GM19193 (cell line): ENCODE measurements around the gene UMODL1.

ENCODE experiments used
- POLR2A ChIP-seq: IDR thresholded peaks from 4 replicates; pipeline ENCODE4 v1.6.1; 2011; ENCODE audit not compliant: insufficient read depth, insufficient read length; ENCODE audit errors: extremely low read depth

UMODL1 gene

DNA sequence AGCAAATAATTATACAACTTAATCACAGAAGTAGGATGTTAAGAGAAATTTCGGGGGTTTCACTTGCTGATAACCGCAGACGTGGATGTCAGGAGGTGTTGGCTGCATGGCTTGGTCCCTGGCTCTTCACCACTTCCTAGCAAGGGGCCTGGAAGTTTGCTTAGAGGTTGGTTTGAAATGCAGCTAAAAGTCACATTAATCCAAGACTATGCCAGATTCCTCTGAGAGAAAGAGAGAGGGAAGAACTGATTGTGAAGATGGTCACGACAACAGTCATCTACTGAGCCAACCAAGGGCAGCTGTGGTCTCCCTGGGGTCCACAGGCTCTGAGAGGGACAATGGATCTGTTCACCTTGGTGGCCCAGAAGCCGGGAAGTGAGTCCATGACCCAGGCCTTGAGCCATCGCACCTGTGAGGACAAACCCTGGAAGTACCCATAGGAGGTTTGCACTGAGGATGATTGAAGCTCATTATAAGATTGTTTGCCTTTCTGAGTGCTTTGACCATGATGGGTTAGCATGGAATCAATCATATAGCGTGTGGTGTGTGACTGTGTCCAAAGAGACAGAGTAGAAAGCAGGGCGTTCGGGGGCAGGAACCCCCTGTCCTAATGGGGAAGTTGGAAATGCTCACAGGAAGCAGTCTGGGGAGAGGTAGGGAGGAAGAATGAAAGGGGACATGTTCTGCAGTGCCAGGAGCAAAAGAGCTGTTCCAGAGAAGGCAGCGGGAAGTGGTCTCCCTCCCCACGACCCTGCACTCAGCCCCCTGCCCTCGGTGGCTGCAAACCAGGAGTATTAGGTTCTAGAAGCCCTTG, 47.1 kb downstream of the UMODL1 start:
- TF ChIP-seq POLR2A, result no peak

DNA sequence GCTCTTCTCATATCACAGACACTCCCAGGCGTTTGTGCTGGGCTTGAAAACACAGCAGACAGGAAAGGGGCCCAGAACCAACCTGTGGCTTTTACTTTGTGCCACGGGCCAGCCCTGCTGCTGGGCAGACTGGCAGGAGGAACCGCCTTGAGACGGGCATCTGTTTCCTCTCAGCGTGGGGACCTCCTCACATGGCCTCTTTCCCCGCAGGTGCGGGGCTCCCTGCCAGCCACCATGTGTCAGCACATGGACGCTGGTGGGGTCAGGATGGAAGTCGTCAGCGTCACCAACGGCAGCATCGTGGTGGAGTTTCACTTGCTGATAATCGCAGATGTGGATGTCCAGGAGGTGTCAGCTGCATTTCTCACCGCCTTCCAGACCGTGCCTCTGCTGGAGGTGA, 47.8 kb downstream of the UMODL1 start:
- no peak for TF ChIP-seq POLR2A

DNA sequence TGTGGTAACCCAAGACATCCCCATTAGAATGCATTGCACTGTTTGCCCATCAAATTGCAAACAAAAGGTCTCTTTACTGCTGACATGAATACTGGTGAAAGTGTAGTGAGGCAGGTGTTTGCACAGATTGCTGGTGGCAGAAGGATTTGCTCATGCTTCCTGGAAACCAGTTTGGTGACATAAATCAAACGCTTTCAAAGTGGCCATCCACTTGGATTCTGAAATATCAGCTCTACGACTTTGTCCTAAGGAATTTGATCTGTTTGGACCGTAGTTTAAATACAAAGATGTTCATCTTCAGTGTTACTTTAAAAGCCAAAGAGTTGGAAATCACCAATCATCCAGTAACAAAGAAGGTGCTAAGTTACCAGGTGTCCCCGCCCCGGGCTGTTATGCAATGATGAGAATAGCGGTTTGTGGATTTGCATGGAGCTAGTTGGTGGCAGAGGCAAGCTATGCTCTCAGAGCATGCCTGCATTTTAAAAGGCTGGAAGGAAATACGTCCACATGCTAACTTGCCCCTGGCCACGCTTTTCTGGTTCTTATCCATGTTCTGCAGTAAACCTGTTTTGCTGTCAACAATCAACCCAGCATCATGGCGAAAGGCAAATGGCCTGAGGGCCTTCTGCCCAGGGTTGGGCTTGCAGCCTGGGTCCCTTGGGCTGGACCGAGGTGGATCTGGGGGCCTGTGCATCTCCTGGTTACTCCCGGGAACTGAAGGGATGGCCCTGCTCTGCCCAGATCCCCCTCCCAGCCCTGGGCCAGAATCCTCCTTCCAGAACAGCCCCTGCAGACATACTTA, 49.2 kb downstream of the UMODL1 start:
- no peak for TF ChIP-seq POLR2A

DNA sequence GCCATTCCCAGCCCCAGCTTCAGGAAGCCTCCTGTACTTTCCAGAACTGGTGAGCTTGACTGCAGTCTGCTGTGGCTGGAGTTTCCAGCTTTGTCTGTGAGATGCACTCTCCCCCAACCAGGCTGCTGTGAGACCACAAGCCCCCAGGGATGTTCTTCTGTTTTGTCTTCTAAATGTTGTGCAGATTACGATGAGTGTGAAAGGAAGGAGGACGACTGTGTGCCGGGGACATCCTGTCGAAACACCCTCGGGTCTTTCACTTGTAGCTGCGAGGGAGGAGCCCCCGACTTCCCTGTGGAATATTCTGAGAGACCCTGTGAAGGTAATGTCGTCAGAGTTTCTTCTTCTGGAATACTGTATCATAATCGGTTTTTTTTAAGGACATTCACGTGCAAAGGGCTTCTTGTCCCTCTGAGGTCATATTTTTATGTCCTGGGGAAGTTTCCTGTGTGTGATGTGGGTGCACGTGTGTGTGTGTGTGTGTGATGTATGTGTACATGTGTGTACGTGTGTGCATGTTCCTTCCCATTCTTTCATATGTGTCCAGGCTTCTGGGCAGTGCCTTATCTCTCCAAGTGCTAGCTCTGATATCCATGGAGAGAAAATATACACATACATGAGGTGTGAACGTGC, 49.9 kb downstream of the UMODL1 start:
- TF ChIP-seq POLR2A, result no peak

DNA sequence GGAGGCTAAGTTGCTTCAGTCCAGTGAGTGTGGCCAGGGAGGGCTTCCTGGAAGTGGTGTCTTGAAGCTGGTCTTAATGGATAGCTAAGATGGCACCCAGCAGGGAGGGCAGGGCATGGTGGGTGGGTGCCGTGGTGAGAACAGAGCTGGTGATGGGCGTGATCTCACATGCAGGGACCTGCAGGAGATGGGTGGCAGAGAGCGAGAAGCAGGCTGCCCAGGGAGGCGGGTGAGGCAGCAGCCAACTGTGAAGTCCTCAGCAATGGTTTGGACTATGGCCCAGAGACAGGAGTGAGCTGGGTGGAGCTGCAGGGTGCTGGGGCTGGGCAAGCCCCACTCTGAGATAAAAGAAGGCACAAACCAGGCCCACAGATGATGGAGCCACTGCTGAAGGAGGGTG, 50.7 kb downstream of the UMODL1 start:
- TF ChIP-seq POLR2A, result no peak

DNA sequence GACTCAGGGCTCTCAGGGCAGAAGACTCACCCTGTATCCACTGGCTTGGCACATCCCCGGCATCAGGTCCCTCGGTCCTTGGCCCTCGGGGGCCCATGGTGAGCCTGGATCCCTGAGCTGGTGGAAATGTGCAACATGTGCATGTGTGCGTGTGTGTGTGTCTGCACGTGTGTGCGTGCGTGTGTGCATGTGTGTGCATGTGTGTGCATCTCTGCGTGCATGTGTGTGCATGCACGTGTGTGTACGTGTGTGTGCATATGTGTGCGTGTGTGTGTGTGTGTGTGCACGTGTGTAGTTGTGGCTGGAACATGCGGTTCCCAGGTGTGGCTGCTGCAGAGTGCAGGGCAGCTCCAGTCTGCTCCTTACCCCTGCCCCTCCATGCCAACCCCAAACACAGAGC, 51.3 kb downstream of the UMODL1 start:
- TF ChIP-seq POLR2A, result no peak

DNA sequence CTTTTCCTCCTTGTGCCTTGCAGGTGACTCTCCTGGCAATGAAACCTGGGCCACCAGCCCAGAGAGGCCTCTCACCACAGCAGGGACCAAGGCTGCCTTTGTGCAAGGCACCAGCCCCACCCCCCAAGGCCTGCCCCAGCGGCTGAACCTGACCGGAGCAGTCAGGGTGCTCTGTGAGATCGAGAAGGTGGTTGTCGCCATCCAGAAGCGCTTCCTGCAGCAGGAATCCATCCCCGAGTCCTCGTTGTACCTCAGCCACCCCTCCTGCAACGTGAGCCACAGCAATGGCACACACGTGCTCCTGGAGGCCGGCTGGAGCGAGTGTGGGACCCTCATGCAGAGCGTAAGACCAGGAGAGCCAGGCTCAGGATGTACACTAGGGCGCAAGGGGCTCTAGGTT, 51.7 kb downstream of the UMODL1 start:
- TF ChIP-seq POLR2A, result no peak

DNA sequence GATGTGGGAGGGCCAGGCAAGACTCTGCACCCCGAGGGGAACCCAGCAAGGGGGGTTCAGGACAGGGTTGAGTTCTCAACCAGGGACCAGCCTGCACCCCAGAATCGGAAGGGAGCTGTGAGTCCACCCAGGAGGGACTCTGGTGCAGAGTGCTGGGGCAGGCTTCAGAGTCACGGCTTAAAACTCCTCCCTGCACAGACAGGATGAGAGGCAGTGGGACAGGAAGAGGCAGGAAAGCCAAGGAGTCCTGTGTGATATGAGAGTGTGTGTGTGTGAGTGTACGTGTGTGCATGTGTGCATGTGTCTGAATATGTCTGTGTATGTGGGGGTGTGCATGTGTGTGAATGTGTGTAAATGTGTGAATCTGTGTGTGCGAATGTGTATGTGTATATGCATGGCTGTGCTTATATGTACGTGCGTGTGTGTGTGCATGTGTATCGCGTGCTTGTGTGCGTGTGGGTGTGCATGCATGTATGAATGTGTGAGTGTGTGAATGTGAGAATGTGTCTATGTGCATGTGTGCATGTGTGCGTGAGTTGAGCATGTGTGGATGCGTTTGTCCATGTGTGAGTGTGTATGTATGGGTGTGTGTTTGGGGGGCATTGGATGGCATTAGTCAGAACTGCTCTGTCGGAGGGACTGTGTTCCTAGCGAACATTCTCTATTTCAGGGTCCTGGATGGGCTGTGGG, 52.2 kb downstream of the UMODL1 start:
- TF ChIP-seq POLR2A, result no peak

DNA sequence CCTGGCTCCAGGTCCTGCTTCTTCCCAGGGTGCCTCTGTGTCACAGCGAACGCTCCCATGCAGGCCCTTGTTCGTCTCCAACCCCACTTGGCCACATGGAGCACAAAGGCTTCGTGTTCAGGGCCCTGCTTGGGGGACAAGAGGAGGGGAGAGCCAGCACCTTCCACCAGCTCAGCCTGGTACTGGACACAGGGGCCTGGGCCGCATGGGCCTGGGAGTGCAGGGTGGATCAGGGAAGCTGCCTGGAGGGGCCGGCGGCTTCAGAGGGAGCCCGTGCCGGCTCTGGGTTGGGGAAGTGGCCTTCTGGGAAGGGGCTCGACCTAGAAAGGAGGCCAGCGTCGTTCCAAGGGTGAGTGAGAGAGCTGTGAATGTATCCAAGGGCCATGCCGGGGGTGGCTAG, 53.0 kb downstream of the UMODL1 start:
- no peak for TF ChIP-seq POLR2A

DNA sequence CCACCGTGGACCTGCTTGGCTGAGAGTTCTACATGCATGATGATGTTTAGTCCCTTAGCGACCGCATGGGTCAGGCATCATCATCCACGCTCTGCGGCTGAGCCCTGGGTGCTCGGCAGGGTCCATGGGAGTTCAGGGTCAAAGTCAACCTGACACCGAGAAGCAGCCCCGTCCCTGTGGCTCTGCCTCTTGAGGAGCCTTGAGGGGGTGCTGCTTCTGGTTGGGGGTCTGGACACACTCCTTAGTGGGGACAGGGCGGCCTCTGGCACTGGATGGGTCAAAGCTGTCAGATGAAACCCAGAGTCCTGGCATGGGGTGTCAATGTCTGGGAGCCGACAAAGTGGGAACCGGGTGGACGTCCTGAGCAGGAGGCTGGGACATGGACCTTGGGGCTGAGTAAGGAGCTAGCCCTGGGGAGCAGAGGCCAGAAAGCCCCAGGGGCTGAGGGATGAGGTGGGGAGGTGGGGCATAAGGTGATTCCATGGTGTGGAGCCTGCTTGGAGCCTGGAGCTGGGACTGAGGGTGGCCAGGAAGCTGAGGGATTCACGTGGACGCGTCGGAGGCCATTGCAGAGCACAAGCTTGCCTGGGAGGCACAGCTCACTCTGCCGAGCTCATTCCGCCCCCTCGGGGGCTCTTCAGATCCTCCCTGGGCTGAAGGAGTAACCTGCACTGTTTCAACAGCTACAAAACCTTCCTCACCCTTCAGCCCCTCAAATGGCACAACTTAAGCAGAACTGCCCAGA, 53.9 kb downstream of the UMODL1 start:
- TF ChIP-seq POLR2A, result no peak

DNA sequence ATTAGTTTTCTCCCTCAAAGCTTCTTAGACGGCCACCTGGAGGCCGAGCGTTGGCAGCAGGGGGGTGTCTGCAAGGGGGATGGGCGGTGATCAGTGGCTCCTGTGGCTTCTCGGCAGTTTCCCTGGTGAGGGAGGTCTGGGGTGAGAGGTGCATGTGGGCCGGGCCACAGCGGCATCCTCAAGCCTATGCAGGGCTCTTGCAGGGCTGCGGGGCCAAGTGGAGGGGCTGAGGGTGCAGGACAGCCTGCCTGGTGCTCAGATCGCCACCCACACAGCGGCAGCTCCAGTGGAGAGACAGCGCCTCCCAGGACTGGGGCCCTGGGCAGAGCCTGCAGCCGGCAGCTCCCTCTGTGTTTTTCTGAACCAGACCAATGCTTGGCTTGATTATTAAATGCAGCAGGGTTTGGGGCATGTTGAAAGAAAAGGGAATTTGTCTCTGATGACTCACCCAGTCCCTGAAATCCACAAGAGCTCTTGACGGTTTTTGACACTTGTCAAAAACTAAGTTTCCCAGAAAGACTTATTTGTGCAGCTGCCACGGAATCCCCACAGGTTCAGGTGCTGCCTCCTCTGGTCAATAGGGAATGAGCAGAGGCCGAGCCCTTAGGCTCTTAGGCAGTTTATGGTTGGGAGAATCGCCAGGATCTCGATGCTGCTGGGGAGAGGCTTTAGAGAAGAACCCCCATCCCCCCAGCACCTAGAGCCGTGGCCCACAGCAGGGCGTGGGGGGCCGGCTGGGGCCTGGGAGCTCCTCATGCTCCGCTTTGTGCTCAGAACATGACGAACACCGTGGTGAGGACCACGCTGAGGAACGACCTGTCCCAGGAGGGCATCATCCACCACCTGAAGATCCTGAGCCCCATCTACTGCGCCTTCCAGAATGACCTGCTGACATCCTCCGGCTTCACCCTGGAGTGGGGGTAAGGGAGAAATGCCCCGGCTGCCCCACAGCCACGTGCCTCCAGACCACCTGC, 54.7 kb downstream of the UMODL1 start:
- TF ChIP-seq POLR2A, result no peak

DNA sequence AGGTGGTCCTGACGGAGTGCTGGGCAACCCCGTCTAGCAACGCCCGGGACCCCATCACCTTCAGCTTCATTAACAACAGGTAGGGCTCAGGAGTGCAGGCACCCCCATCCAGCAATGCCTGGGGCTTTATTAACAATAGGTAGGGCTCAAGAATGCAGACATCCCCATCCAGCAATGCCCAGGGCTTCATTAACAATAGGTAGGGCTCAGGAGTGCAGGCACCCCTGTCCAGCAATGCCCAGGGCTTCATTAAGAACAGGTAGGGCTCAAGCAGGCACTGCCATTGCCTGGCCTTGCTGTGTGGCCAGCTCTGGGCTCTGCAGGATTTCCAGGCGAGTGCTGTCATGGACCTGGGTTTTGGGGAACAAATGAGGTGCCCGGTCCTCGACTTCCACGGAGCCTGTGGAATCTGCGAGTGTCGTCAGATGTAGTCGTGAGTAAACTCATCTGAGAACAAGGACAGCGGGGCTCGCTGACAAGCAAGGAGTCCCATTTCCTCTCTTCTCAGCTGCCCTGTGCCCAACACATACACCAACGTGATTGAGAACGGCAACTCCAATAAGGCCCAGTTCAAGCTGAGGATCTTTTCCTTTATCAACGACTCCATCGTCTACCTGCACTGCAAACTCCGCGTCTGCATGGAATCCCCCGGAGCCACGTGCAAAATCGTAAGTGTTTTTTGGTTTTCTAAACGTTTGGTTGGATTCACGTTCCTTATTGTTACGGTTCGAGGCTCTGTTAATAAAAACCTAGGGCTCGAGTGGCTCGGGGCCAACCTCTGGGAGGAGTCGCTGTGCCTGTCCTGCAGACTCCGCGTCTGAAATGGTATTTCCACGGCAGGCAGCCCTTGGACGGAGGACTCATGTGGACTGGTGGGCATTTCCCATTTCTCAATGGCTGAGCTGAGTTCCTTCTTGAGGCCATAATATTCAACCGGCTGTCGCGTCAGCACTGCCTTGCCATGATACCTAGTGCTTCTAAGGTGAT, 56.3 kb downstream of the UMODL1 start:
- TF ChIP-seq POLR2A, result no peak
